Measurements from ENCODE around the gene KANSL3. TPM values are rescaled to one million over a fixed set of nuclear protein-coding genes. Genes with fewer than 3 reads are reported as not detected.

The KANSL3 gene
- total and polyA plus RNA-seq, 2 experiments from 2014 or later, result 15.0 to 23.9 TPM

DNA sequence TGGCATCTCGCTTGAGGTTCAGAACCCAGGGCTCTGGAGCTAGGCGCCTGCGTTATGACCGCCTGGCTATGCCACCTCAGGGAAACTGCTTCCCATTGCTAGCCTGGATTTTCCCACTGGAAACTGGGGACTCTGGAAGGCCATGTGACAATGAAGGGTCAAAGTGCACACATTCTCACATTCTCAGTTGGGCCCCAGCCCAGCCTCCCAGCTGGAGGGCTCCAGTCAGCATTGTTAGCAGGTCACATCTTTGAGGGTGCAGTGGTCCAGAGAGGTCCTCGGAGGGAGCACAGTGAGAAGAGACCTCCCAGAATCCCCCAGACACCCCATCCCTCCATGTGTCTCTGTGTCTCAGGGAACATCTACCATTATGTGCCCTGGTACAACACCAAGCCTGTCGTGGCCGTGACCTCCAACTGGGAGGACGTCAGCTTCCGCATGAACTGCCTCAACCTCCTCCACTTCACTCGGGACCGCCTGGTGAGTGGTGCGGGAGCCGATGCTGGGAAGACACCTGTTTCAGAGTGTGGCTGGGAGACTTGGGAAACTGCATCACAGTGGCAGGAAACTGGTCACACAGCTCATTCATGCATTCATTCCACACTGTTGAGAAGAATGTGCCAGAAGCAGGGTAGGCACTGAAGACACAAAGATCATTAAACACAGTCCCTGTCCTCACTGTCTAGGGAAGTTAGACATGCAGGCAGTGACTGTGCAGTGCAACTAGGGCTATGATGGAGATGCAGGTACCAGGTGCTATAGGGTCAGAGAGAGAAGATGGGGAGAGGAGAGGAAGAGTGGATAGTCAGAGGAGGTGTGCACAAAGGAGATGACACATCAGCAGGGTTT lies 46.1 kb upstream of the KANSL3 start:
- no peak for DNase-seq
- in situ Hi-C loops (cut with MboI), result no loop called here
- no peaks in the 10 kb centered on the region for H3K36me3 ChIP-seq (ENCODE audit: low read depth)
- H3K9ac ChIP-seq, result no peak overlapping the region
- no peaks in the 10 kb centered on the region for H3K9me3 ChIP-seq (ENCODE audit: low read depth)
- H3K27ac ChIP-seq, result no peak overlapping the region
- no peaks in the 10 kb centered on the region for H4K20me1 ChIP-seq (ENCODE audit: insufficient read depth)
- 79 to 84% methylated on average over 13 of the region's 13 CpGs for WGBS, 2 experiments (ENCODE audit: low coverage in 1 of 2, low lambda C conversion rate in 2 of 2, missing lambda C conversion rate in 2 of 2)
- H3K4me2 ChIP-seq (ENCODE audit: unreplicated experiment), result no peak overlapping the region
- H3K79me2 ChIP-seq (ENCODE audit: insufficient read depth), result no peaks in the 10 kb centered on the region
- no peaks in the 10 kb centered on the region for H3F3A ChIP-seq (ENCODE audit: insufficient read depth)
- no peak overlapping the region for H3K4me3 ChIP-seq
- H3K27me3 ChIP-seq (replicated peaks; ENCODE audit: insufficient read depth), result no peaks in the 10 kb centered on the region
- no peak for TF ChIP-seq EZH2phosphoT487 (IDR thresholded peaks at IDR 0.05; ENCODE audit: insufficient read depth, low read depth)
- TF ChIP-seq EZH2 (IDR thresholded peaks at IDR 0.05; ENCODE audit: insufficient read depth, poor library complexity, severe bottlenecking), result no peak
- no peaks in the 10 kb centered on the region for H3K9me2 ChIP-seq (ENCODE audit: insufficient read depth)
- H2AFZ ChIP-seq, result no peak overlapping the region
- no peaks in the 10 kb centered on the region for H3K4me1 ChIP-seq (ENCODE audit: insufficient read depth)

DNA sequence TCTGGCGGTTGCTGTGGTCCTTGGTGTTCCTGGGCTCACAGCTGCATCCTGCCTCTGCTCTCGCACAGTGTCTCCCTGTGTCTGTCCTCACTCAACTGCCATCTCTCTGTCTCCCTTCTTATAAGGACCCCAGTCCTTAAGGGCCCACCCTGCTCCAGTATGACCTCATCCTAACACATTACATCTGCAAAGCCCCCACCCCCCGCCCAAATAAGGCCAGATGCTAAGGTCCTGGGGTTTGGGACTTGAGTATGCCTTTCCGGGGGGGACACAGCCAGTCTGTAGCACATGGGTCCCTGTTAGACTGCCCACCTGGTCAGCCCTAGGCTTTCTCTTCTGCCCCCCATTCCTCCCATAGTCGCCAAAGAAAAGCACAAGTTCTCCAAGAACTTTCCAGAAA lies 45.2 kb upstream of the KANSL3 start:
- no peak overlapping the region for H2AFZ ChIP-seq
- no peak overlapping the region for H3K4me3 ChIP-seq
- no peaks in the 10 kb centered on the region for H3K9me3 ChIP-seq (ENCODE audit: low read depth)
- no peaks in the 10 kb centered on the region for H4K20me1 ChIP-seq (ENCODE audit: insufficient read depth)
- H3K27ac ChIP-seq, result no peak overlapping the region
- H3K36me3 ChIP-seq (ENCODE audit: low read depth), result no peaks in the 10 kb centered on the region
- DNase-seq, result no peak
- H3K9ac ChIP-seq, result no peak overlapping the region
- TF ChIP-seq EZH2phosphoT487 (IDR thresholded peaks at IDR 0.05; ENCODE audit: insufficient read depth, low read depth) (no peak), EZH2 (IDR thresholded peaks at IDR 0.05; ENCODE audit: insufficient read depth, poor library complexity, severe bottlenecking) (no peak)
- H3K79me2 ChIP-seq (ENCODE audit: insufficient read depth), result no peaks in the 10 kb centered on the region
- H3K4me1 ChIP-seq (ENCODE audit: insufficient read depth), result no peaks in the 10 kb centered on the region
- no peaks in the 10 kb centered on the region for H3F3A ChIP-seq (ENCODE audit: insufficient read depth)
- 71 to 74% methylated on average over 5 of the region's 5 CpGs for WGBS, 2 experiments (ENCODE audit: low coverage in 1 of 2, low lambda C conversion rate in 2 of 2, missing lambda C conversion rate in 2 of 2)
- no peaks in the 10 kb centered on the region for H3K27me3 ChIP-seq (replicated peaks; ENCODE audit: insufficient read depth)
- H3K4me2 ChIP-seq (ENCODE audit: unreplicated experiment), result no peak overlapping the region
- in situ Hi-C loops (cut with MboI), result no loop called here
- no peaks in the 10 kb centered on the region for H3K9me2 ChIP-seq (ENCODE audit: insufficient read depth)

DNA sequence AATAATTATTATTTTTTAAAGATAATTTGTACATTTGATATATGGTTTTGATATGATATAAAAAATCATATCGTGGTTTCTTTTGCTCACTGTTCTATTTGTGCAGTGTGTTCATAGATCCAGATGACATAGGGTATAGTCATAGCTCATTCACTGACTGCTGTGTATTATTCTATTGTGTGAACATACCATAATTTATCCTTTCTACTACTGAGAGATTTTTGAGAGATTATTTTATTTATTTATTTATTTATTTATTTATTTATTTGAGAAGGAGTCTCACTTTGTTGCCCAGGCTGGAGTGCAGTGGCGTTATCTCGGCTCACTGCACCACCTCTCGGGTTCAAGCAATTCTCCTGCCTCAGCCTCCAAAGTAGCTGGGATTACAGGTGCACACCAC lies 43.4 kb upstream of the KANSL3 start:
- Histone ChIP-seq H3K4me3 (no peak overlapping the region), H3K9me3 (ENCODE audit: low read depth) (no peaks in the 10 kb centered on the region), H3K27ac (no peak overlapping the region), H3K4me2 (ENCODE audit: unreplicated experiment) (no peak overlapping the region), H3K79me2 (ENCODE audit: insufficient read depth) (no peaks in the 10 kb centered on the region), H3K36me3 (ENCODE audit: low read depth) (no peaks in the 10 kb centered on the region), H3F3A (ENCODE audit: insufficient read depth) (no peaks in the 10 kb centered on the region), H4K20me1 (ENCODE audit: insufficient read depth) (no peaks in the 10 kb centered on the region), H2AFZ (no peak overlapping the region), H3K4me1 (ENCODE audit: insufficient read depth) (no peaks in the 10 kb centered on the region), H3K27me3 (replicated peaks; ENCODE audit: insufficient read depth) (no peaks in the 10 kb centered on the region), H3K9me2 (ENCODE audit: insufficient read depth) (no peaks in the 10 kb centered on the region), H3K9ac (no peak overlapping the region)
- in situ Hi-C loops (cut with MboI), result no loop called here
- 83 to 85% methylated on average over 4 of the region's 4 CpGs for WGBS, 2 experiments (ENCODE audit: low coverage in 1 of 2, low lambda C conversion rate in 2 of 2, missing lambda C conversion rate in 2 of 2)
- no peak for DNase-seq
- TF ChIP-seq EZH2phosphoT487 (IDR thresholded peaks at IDR 0.05; ENCODE audit: insufficient read depth, low read depth), result no peak
- TF ChIP-seq EZH2 (IDR thresholded peaks at IDR 0.05; ENCODE audit: insufficient read depth, poor library complexity, severe bottlenecking), result no peak

DNA sequence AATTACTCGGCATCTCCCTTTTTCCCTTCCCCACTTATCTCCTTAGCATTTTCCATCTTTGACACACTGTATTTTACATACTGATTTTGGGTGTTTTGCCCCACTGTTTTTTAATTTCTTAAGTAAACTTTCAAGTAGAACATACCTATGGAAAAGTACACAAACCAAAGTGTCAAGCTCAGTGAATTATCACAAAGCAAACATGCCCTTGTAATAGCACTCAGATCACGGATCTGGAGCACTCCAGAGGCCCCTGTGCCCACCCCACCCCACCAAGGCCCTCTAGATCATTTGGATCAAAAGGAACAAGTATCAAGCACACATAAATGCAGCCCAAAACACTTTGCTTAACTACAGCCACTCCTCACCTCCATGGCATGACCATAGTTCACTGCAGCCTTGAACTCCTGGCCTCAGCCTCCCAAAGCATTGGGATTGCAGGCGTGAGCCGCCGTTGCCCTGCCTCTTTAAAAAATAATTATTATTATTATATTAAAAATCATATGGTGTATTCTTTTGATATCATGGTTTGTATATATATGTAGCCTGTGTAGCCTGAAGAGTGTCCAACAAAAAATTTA lies 42.5 kb upstream of the KANSL3 start:
- H3K27me3 ChIP-seq (replicated peaks; ENCODE audit: insufficient read depth), result no peaks in the 10 kb centered on the region
- H3K9ac ChIP-seq, result no peak overlapping the region
- no peaks in the 10 kb centered on the region for H4K20me1 ChIP-seq (ENCODE audit: insufficient read depth)
- DNase-seq, result no peak
- no peaks in the 10 kb centered on the region for H3K9me3 ChIP-seq (ENCODE audit: low read depth)
- no peak overlapping the region for H3K4me2 ChIP-seq (ENCODE audit: unreplicated experiment)
- no peak overlapping the region for H2AFZ ChIP-seq
- no peaks in the 10 kb centered on the region for H3K4me1 ChIP-seq (ENCODE audit: insufficient read depth)
- H3K36me3 ChIP-seq (ENCODE audit: low read depth), result no peaks in the 10 kb centered on the region
- in situ Hi-C loops (cut with MboI), result no loop called here
- no peak overlapping the region for H3K4me3 ChIP-seq
- TF ChIP-seq EZH2 (IDR thresholded peaks at IDR 0.05; ENCODE audit: insufficient read depth, poor library complexity, severe bottlenecking), result no peak
- no peaks in the 10 kb centered on the region for H3K79me2 ChIP-seq (ENCODE audit: insufficient read depth)
- no peaks in the 10 kb centered on the region for H3K9me2 ChIP-seq (ENCODE audit: insufficient read depth)
- 59 to 68% methylated on average over 5 of the region's 5 CpGs for WGBS, 2 experiments (ENCODE audit: low coverage in 1 of 2, low lambda C conversion rate in 2 of 2, missing lambda C conversion rate in 2 of 2)
- no peaks in the 10 kb centered on the region for H3F3A ChIP-seq (ENCODE audit: insufficient read depth)
- no peak overlapping the region for H3K27ac ChIP-seq
